Endothelial cell of umbilical vein (primary cell): Measurements from ENCODE around the gene TUBGCP3.

Experiments used
- CTCF ChIP-seq, 2 donors: IDR thresholded peaks; 1 replicate in 1 of 2; 2 replicates in 1 of 2; pipeline ENCODE4 v1.5.1; 2011; ENCODE audit warnings: low read length in 2 of 2, mild to moderate bottlenecking in 2 of 2, moderate library complexity in 2 of 2, control low read depth in 1 of 2, inconsistent platforms in 1 of 2, low read depth in 1 of 2; ENCODE audit not compliant: insufficient read depth in 1 of 2; ENCODE audit errors: extremely low read depth in 1 of 2
- EZH2 ChIP-seq: IDR thresholded peaks from 2 replicates; pipeline ENCODE4 v1.6.1; 2012; ENCODE audit warnings: borderline replicate concordance, low read depth, mild to moderate bottlenecking, moderate library complexity, low read length, inconsistent platforms; ENCODE audit not compliant: severe bottlenecking
- GATA2 ChIP-seq: IDR thresholded peaks from 2 replicates; pipeline ENCODE4 v1.7.0; 2011; ENCODE audit warnings: low read depth, mild to moderate bottlenecking, moderate library complexity, mixed read lengths, low read length; ENCODE audit not compliant: insufficient read length, insufficient read depth
- MYC ChIP-seq: IDR thresholded peaks from one replicate; pipeline ENCODE4 v1.6.1; 2011; ENCODE audit warnings: mild to moderate bottlenecking, low read depth, low read length
- POLR2A ChIP-seq: IDR thresholded peaks from 2 replicates; pipeline ENCODE4 v1.6.1; 2012; ENCODE audit warnings: low read depth, mild to moderate bottlenecking, control low read depth, low read length

- TF ChIP-seq CTCF (IDR thresholded peaks at IDR 0.05; ENCODE audit: extremely low read depth in 1 of 2, insufficient read depth in 1 of 2, low read depth in 1 of 2, low read length in 2 of 2) (no peak), GATA2 (no peak), MYC (no peak), POLR2A (no peak), EZH2 (no peak)
Measured at GRCh38 chr13:112516218-112516617, 71.7 kb downstream of the TUBGCP3 start.
